Hematopoietic multipotent progenitor cell treated with erythropoietin and hydrocortisone succinate and interleukin-3 and kit ligand, for 4 days (in vitro differentiated cells): Measurements from ENCODE around the gene MRPL33.
"Not testable (repeated sequence)": the region's sequence is repeated elsewhere in the genome, so short reads cannot be mapped to it uniquely, and the experiment has no call there.

ENCODE experiments used
- DNase-seq: peaks from one replicate; pipeline ENCODE4 v3.0.0-alpha.2; 2015

The MRPL33 gene

GRCh38 chr2:27742571-27742970 is 28.9 kb upstream of the MRPL33 start:
- DNase-seq: no peak

- DNase-seq: not testable (repeated sequence)
Observed at GRCh38 chr2:27745494-27745893, 26.0 kb upstream of the MRPL33 start.

- DNase-seq: no peak
Observed at GRCh38 chr2:27746325-27746724, 25.2 kb upstream of the MRPL33 start.

GRCh38 chr2:27747827-27748352 is 23.6 kb upstream of the MRPL33 start:
- no peak for DNase-seq

GRCh38 chr2:27748803-27749554 is 22.5 kb upstream of the MRPL33 start:
- DNase-seq: not testable (repeated sequence)

- DNase-seq: no peak
Observed at GRCh38 chr2:27751377-27751776, 20.1 kb upstream of the MRPL33 start.

- DNase-seq: no peak
Observed at GRCh38 chr2:27752551-27753237, 18.8 kb upstream of the MRPL33 start.

GRCh38 chr2:27754138-27754588 is 17.4 kb upstream of the MRPL33 start:
- peak; percentile 88 for DNase-seq

GRCh38 chr2:27754831-27755230 is 16.7 kb upstream of the MRPL33 start:
- DNase-seq: no peak

GRCh38 chr2:27756091-27756490 is 15.4 kb upstream of the MRPL33 start:
- no peak for DNase-seq

- peak; percentile 61 for DNase-seq
Observed at GRCh38 chr2:27756544-27757498, 14.7 kb upstream of the MRPL33 start.

GRCh38 chr2:27762951-27763906 is 8.3 kb upstream of the MRPL33 start:
- no peak for DNase-seq

GRCh38 chr2:27763907-27764267 is 7.6 kb upstream of the MRPL33 start:
- DNase-seq: no peak

- DNase-seq: not testable (repeated sequence)
Observed at GRCh38 chr2:27764526-27764925, 7.0 kb upstream of the MRPL33 start.

- DNase-seq: peak; percentile 46
Observed at GRCh38 chr2:27765621-27766286, 5.8 kb upstream of the MRPL33 start.

- DNase-seq: no peak
Observed at GRCh38 chr2:27766287-27766661, 5.2 kb upstream of the MRPL33 start.

GRCh38 chr2:27771202-27771547 is 344 bp upstream of the MRPL33 start:
- no peak for DNase-seq

GRCh38 chr2:27772804-27773203 is 1.3 kb downstream of the MRPL33 start:
- peak; percentile 27 for DNase-seq

- peak; percentile 20 for DNase-seq
Observed at GRCh38 chr2:27773959-27774358, 2.4 kb downstream of the MRPL33 start.

- DNase-seq: no peak
Observed at GRCh38 chr2:27776097-27776496, 4.6 kb downstream of the MRPL33 start.

GRCh38 chr2:27776696-27777095 is 5.2 kb downstream of the MRPL33 start:
- no peak for DNase-seq
